Neural cell (in vitro differentiated cells): ENCODE results near the gene GAREM1.
"Not testable (repeated sequence)": the region's sequence is repeated elsewhere in the genome, so short reads cannot be mapped to it uniquely, and the experiment has no call there.

Source experiments
- EP300 ChIP-seq: fragments of 450-650 bp; conservative IDR thresholded peaks from 2 replicates; pipeline ENCODE4 v1.6.1; 2014; ENCODE audit warnings: antibody characterized with exemption, mild to moderate bottlenecking, moderate library complexity; ENCODE audit not compliant: poor library complexity, severe bottlenecking
- EZH2 ChIP-seq: fragments of 200-600, 300-800 bp; shearing (Covaris generic), sonication (generic); IDR thresholded peaks from 2 replicates; pipeline ENCODE4 v1.6.1; 2014; ENCODE audit warnings: antibody characterized with exemption, low read length, borderline replicate concordance, mild to moderate bottlenecking; ENCODE audit not compliant: insufficient read depth, poor library complexity, severe bottlenecking
- MXI1 ChIP-seq: fragments of 450-650 bp; conservative IDR thresholded peaks from 2 replicates; pipeline ENCODE4 v1.6.1; 2014; ENCODE audit warnings: antibody characterized with exemption, mild to moderate bottlenecking; ENCODE audit not compliant: poor library complexity, severe bottlenecking
- POLR2AphosphoS5 ChIP-seq: IDR thresholded peaks from 2 replicates; pipeline ENCODE4 v1.6.1; 2012
- RAD21 ChIP-seq: fragments of 450-650 bp; conservative IDR thresholded peaks from 2 replicates; pipeline ENCODE4 v1.6.1; 2014; ENCODE audit warnings: antibody characterized with exemption, mild to moderate bottlenecking, moderate library complexity
- SMC3 ChIP-seq: fragments of 450-650 bp; conservative IDR thresholded peaks from 2 replicates; pipeline ENCODE4 v1.6.1; 2014; ENCODE audit warnings: antibody characterized with exemption, mild to moderate bottlenecking, moderate library complexity; ENCODE audit not compliant: poor library complexity
- TAF1 ChIP-seq: IDR thresholded peaks from 2 replicates; pipeline ENCODE4 v1.6.1; 2012; ENCODE audit warnings: low read depth
- TF ChIP-seq, protein P1 (sequence below): fragments of 450-650 bp; IDR thresholded peaks from 2 replicates; pipeline ENCODE4 v1.5.1; 2014; ENCODE audit warnings: antibody characterized with exemption, mild to moderate bottlenecking, moderate library complexity; ENCODE audit not compliant: poor library complexity, severe bottlenecking
- TF ChIP-seq, protein P2 (sequence below): IDR thresholded peaks from 2 replicates; pipeline ENCODE4 v1.6.1; 2012; ENCODE audit warnings: borderline replicate concordance

DNA sequence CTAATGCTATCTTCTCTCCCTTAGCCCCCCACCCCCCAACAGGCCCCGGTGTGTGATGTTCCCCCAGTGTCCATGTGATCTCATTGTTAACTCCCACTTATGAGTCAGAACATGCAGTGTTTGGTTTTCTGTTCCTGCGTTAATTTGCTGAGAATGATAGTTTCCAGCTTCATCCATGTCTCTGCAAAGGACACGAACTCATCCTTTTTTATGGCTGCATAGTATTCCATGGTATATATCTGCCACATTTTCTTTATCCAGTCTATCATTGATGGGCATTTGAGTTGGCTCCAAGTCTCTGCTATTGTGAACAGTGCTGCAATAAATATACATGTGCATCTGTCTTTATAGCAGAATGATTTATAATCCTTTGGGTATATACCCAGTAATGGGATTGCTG, 179.1 kb downstream of the GAREM1 start:
- TF ChIP-seq, protein P1, sequence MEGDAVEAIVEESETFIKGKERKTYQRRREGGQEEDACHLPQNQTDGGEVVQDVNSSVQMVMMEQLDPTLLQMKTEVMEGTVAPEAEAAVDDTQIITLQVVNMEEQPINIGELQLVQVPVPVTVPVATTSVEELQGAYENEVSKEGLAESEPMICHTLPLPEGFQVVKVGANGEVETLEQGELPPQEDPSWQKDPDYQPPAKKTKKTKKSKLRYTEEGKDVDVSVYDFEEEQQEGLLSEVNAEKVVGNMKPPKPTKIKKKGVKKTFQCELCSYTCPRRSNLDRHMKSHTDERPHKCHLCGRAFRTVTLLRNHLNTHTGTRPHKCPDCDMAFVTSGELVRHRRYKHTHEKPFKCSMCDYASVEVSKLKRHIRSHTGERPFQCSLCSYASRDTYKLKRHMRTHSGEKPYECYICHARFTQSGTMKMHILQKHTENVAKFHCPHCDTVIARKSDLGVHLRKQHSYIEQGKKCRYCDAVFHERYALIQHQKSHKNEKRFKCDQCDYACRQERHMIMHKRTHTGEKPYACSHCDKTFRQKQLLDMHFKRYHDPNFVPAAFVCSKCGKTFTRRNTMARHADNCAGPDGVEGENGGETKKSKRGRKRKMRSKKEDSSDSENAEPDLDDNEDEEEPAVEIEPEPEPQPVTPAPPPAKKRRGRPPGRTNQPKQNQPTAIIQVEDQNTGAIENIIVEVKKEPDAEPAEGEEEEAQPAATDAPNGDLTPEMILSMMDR, result not testable (repeated sequence)
- not testable (repeated sequence) for TF ChIP-seq EZH2, EP300, TAF1, RAD21, POLR2AphosphoS5, MXI1, SMC3
- TF ChIP-seq, protein P2, sequence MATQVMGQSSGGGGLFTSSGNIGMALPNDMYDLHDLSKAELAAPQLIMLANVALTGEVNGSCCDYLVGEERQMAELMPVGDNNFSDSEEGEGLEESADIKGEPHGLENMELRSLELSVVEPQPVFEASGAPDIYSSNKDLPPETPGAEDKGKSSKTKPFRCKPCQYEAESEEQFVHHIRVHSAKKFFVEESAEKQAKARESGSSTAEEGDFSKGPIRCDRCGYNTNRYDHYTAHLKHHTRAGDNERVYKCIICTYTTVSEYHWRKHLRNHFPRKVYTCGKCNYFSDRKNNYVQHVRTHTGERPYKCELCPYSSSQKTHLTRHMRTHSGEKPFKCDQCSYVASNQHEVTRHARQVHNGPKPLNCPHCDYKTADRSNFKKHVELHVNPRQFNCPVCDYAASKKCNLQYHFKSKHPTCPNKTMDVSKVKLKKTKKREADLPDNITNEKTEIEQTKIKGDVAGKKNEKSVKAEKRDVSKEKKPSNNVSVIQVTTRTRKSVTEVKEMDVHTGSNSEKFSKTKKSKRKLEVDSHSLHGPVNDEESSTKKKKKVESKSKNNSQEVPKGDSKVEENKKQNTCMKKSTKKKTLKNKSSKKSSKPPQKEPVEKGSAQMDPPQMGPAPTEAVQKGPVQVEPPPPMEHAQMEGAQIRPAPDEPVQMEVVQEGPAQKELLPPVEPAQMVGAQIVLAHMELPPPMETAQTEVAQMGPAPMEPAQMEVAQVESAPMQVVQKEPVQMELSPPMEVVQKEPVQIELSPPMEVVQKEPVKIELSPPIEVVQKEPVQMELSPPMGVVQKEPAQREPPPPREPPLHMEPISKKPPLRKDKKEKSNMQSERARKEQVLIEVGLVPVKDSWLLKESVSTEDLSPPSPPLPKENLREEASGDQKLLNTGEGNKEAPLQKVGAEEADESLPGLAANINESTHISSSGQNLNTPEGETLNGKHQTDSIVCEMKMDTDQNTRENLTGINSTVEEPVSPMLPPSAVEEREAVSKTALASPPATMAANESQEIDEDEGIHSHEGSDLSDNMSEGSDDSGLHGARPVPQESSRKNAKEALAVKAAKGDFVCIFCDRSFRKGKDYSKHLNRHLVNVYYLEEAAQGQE, result not testable (repeated sequence)
